ENCODE data around the gene ALG2.

Gene ALG2

DNA sequence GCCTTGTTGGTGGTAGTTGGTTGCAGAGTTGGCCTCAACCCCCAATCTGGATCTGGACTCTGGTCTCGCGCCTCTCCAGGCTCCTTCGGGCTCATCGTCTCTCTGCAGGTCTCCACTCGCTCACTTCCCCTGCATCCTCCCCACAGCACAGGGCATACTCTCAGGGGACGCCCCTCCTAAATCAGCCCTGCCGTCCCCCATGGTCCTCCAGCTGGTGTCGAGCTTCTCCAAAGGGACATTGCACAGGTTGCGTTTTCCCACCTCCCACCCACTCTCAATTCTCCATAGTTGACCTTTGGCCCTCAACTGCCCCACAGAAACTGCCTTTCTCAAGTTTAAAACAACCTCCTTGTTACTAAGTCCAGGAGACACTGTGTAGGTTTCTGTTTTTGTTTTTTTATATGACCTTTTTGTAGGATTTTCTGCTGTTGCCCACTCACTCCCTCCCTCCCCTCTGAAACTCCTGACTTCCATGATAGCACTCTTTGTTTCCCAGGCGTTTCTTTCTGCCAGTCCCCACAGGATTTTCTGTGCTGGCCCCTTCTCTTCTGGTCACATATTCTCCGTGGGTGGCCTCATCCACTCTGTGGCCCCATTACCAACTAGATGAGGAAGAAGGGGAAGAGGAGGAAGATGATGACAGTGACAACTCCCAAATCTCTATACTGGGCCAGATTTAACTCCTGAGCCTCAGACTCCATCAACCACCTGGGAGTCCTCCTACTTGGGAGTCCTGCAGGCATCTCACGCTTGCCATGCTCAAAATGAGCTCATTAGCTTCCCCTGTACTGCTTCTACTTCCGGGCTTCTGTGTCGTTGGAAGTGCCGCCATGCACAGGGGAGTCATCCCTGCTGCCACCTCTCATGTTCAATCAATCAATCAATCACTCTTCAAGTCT is 50.3 kb downstream of the ALG2 start:
- no peak for DNase-seq (ENCODE audit: extremely low spot score)
- POLR2A ChIA-PET: interaction anchor here (0.8 kb wide), 2 partner anchors 50 to 51 kb away, joined by 3 read pairs; partner anchors contain the start of genes ALG2 and SEC61B
- CTCF ChIA-PET: interaction anchor here (1.1 to 1.3 kb wide), 2 partner anchors 15 to 60 kb away, joined by 3 to 4 read pairs; no protein-coding TSS in a partner anchor
- TF ChIP-seq CTBP1 (IDR thresholded peaks at IDR 0.05; ENCODE audit: borderline replicate concordance) (no peak), LEF1 (IDR thresholded peaks at IDR 0.05; ENCODE audit: borderline replicate concordance) (no peak), HDGF (IDR thresholded peaks at IDR 0.05; ENCODE audit: borderline replicate concordance) (no peak)

DNA sequence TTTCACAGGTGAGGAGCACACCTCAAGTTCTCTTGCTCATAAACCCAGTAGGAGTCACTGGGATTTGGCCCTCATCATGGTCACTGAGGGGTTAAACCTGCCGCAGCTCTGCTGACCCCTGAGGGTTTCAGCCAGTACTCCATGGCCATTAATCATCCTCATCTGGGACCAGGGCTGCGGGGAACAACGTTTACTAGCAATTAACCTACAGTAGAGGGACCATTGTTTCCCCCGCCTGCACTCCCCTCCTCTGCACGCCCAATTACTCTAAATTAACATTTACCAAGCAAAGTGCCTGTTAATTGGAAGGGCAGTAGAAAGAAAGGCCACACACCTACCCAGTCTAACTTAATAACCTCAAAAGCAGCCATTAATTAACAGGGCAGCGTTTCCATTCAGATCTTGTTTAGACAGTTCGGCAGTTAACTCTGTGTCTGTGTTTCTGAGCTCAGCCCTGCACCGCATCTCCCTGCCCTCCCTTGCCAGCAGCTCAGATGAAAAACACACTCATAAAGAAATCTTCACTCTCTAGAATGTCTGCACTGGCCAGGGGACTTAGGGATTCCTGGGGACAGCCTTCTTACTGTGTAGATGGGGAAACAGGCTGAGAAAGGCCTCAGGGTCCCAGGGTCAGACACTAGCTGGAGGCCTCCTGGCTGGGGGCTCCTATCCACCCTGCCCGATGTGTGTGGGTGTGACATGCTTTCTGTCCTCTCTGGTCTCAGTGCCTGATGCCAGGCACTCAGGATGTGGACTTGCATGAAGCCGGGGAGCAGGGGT is 51.6 kb downstream of the ALG2 start:
- TF ChIP-seq FOXK2 (IDR thresholded peaks at IDR 0.05) (no peak), NFRKB (IDR thresholded peaks at IDR 0.05) (no peak), SP1 (IDR thresholded peaks at IDR 0.05) (no peak)
- TF ChIP-seq, protein P1, sequence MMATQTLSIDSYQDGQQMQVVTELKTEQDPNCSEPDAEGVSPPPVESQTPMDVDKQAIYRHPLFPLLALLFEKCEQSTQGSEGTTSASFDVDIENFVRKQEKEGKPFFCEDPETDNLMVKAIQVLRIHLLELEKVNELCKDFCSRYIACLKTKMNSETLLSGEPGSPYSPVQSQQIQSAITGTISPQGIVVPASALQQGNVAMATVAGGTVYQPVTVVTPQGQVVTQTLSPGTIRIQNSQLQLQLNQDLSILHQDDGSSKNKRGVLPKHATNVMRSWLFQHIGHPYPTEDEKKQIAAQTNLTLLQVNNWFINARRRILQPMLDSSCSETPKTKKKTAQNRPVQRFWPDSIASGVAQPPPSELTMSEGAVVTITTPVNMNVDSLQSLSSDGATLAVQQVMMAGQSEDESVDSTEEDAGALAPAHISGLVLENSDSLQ (IDR thresholded peaks at IDR 0.05): peak; percentile 91
- CTCF ChIA-PET: no interaction called here
- POLR2A ChIA-PET: no interaction called here
- peak; percentile 74 for DNase-seq (ENCODE audit: extremely low spot score)

DNA sequence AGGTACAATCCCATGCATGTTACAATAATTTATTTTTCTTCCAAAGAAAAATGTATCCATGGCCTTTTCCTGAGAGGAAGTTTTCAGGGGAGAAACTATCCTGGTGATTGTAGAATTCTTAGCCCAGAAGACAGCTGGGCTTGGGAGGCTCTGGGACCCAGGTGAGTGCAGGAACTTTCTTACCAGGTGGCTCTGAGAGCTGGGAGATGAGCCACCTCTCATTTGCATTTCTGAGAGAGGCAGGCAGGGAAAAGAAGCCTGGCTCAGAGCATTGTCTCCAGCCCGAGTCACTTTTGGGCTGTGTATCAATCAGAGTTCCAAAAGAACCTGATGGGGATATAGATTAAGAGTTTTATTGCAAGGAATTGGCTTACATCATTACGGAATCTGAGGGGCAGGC is 52.7 kb downstream of the ALG2 start:
- CTCF ChIA-PET: no interaction called here
- TF ChIP-seq L3MBTL2 (conservative IDR thresholded peaks at IDR 0.05) (no peak), NFRKB (IDR thresholded peaks at IDR 0.05) (no peak)
- POLR2A ChIA-PET: no interaction called here
- no peak for DNase-seq (ENCODE audit: extremely low spot score)

DNA sequence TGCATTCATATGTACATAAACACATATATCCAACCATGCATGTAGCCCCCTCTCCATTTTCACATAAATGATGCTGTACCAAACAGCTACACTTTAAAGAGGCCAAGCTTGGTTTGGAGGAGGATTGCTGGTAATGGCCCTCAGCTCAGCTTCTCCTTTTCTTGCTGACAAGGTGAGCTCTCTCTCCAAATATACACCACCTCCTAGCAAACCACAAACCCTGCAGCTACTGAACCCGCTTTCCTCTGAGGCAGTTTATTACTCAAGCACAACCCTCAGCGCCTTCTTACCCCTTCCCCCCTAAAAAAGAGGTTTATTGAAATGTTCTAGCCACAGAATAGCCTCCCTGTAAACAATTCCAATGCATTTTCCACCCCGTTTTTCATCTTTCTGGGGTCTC is 54.0 kb downstream of the ALG2 start:
- no peak for DNase-seq (ENCODE audit: extremely low spot score)
- CTCF ChIA-PET: no interaction called here
- TF ChIP-seq ELF4 (IDR thresholded peaks at IDR 0.05): no peak
- POLR2A ChIA-PET: no interaction called here

DNA sequence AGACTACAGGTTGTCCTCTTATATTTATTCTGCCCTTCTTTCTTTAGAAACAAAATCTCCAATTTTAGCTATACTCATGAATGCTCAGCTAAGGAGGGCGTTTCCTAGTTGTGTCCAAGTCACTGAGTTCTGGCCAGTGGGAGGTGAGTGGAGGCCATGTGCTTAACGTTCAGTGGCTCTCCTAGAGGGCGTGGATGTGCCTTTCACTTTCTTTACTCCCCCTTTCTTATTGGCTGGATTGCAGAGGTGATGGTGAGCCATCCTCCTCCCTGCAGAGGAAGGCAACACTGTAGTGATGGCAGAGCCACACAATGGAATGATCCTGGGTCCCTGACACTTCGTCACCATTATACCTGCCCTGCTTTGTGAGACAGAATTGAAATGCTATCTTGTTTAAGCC is 54.6 kb downstream of the ALG2 start:
- CTCF ChIA-PET: no interaction called here

More for the DNA sequence above, 54.6 kb downstream of the ALG2 start:
- POLR2A ChIA-PET: no interaction called here
- TF ChIP-seq NFRKB (IDR thresholded peaks at IDR 0.05) (no peak), SP1 (IDR thresholded peaks at IDR 0.05) (no peak)
- DNase-seq (ENCODE audit: extremely low spot score): no peak
